Large intestine (tissue), 3 donors: Measurements from ENCODE around the gene OBSCN. TPM values are rescaled to one million over a fixed set of nuclear protein-coding genes. Genes with fewer than 3 reads are reported as not detected.

Experiments used
- DNase-seq, 2 donors: peaks; one replicate each; pipeline versions ENCODE4 v3.0.0 to v3.0.0-alpha.2; 2013
- H3K27ac ChIP-seq: one replicate; pipeline ENCODE4 v1.5.1; 2013; ENCODE audit warnings: low read length
- H3K27me3 ChIP-seq: 2 replicates; pipeline ENCODE4 v1.6.1; 2013; ENCODE audit warnings: low read length; ENCODE audit not compliant: control insufficient read depth, insufficient read depth
- H3K36me3 ChIP-seq: 2 replicates; pipeline ENCODE4 v1.6.1; 2013; ENCODE audit warnings: low read length; ENCODE audit not compliant: control insufficient read depth, insufficient read depth
- H3K4me1 ChIP-seq: one replicate; pipeline ENCODE4 v1.6.1; 2013; ENCODE audit warnings: low read length; ENCODE audit not compliant: control insufficient read depth, insufficient read depth
- H3K4me3 ChIP-seq: one replicate; pipeline ENCODE4 v1.5.1; 2013; ENCODE audit warnings: low read length
- H3K9me3 ChIP-seq: one replicate; pipeline ENCODE4 v1.6.1; 2013; ENCODE audit warnings: mild to moderate bottlenecking, low read depth, low read length, moderate library complexity; ENCODE audit not compliant: control insufficient read depth
- WGBS: methylation state at CpG from one replicate; pipeline ENCODE4 v1.1.5; 2013; ENCODE audit warnings: low lambda C conversion rate; ENCODE audit not compliant: insufficient coverage; 5-methylcytosine and 5-hydroxymethylcytosine counted together
- polyA plus RNA-seq: library from polyadenylated mRNA; unstranded; fragments of 120-200 nt; gene quantifications from one replicate; pipeline ENCODE4 v1.2.1, GENCODE V29; 2013

Gene OBSCN
- polyA plus RNA-seq, 1 donor = 58.9 TPM

- no peaks in the 10 kb centered on the region for H3K4me1 ChIP-seq
- WGBS = no CpG with 5 or more reads among the region's 17 CpGs
- DNase-seq = no peak
- no peaks in the 10 kb centered on the region for H3K9me3 ChIP-seq
- no peak overlapping the region for H3K27ac ChIP-seq
- H3K36me3 ChIP-seq = peaks cover 12% of the 10 kb centered on the region
- H3K27me3 ChIP-seq = no peaks in the 10 kb centered on the region
- no peak overlapping the region for H3K4me3 ChIP-seq
Observed at GRCh38 chr1:228332797-228333738, 125.2 kb downstream of the OBSCN start.

- WGBS = no CpG with 5 or more reads among the region's 10 CpGs
Observed at GRCh38 chr1:228333739-228334115, 125.9 kb downstream of the OBSCN start.

GRCh38 chr1:228334226-228334935 lies 126.5 kb downstream of the OBSCN start:
- Histone ChIP-seq H3K9me3 (no peaks in the 10 kb centered on the region), H3K4me3 (no peak overlapping the region), H3K4me1 (no peaks in the 10 kb centered on the region), H3K27me3 (no peaks in the 10 kb centered on the region), H3K36me3 (peaks cover 18% of the 10 kb centered on the region), H3K27ac (no peak overlapping the region)
- DNase-seq = no peak
- WGBS = no CpG with 5 or more reads among the region's 22 CpGs

More at GRCh38 chr1:228333739-228334115, 125.9 kb downstream of the OBSCN start:
- Histone ChIP-seq H3K4me3 (no peak overlapping the region), H3K36me3 (peaks cover 13% of the 10 kb centered on the region), H3K27ac (no peak overlapping the region), H3K4me1 (no peaks in the 10 kb centered on the region), H3K9me3 (no peaks in the 10 kb centered on the region), H3K27me3 (no peaks in the 10 kb centered on the region)
- no peak for DNase-seq

- no CpG with 5 or more reads among the region's 18 CpGs for WGBS
- no peak overlapping the region for H3K27ac ChIP-seq
- H3K36me3 ChIP-seq = peaks cover 21% of the 10 kb centered on the region
- H3K4me3 ChIP-seq = no peak overlapping the region
- no peaks in the 10 kb centered on the region for H3K4me1 ChIP-seq
- H3K9me3 ChIP-seq = no peaks in the 10 kb centered on the region
- DNase-seq = no peak
- no peaks in the 10 kb centered on the region for H3K27me3 ChIP-seq
Observed at GRCh38 chr1:228334954-228335353, 127.1 kb downstream of the OBSCN start.

- H3K36me3 ChIP-seq = peaks cover 21% of the 10 kb centered on the region
- WGBS = no CpG with 5 or more reads among the region's 15 CpGs
- H3K9me3 ChIP-seq = no peaks in the 10 kb centered on the region
- H3K4me3 ChIP-seq = no peak overlapping the region
- DNase-seq = no peak
- H3K27ac ChIP-seq = no peak overlapping the region
- H3K4me1 ChIP-seq = no peaks in the 10 kb centered on the region
- no peaks in the 10 kb centered on the region for H3K27me3 ChIP-seq
Observed at GRCh38 chr1:228335406-228336307, 127.8 kb downstream of the OBSCN start.

- Histone ChIP-seq H3K27me3 (no peaks in the 10 kb centered on the region), H3K9me3 (no peaks in the 10 kb centered on the region), H3K4me3 (no peak overlapping the region), H3K36me3 (peaks cover 21% of the 10 kb centered on the region), H3K4me1 (no peaks in the 10 kb centered on the region), H3K27ac (no peak overlapping the region)
- DNase-seq = no peak
- no CpG with 5 or more reads among the region's 18 CpGs for WGBS
Observed at GRCh38 chr1:228336308-228337030, 128.6 kb downstream of the OBSCN start.

GRCh38 chr1:228337031-228337564 lies 129.3 kb downstream of the OBSCN start:
- Histone ChIP-seq H3K27me3 (no peaks in the 10 kb centered on the region), H3K4me3 (no peak overlapping the region), H3K36me3 (peaks cover 21% of the 10 kb centered on the region), H3K4me1 (no peaks in the 10 kb centered on the region), H3K9me3 (no peaks in the 10 kb centered on the region), H3K27ac (no peak overlapping the region)
- no CpG with 5 or more reads among the region's 15 CpGs for WGBS
- DNase-seq = no peak

GRCh38 chr1:228337711-228338520 lies 130.1 kb downstream of the OBSCN start:
- Histone ChIP-seq H3K27me3 (no peaks in the 10 kb centered on the region), H3K27ac (no peak overlapping the region), H3K36me3 (peaks cover 21% of the 10 kb centered on the region), H3K4me1 (no peaks in the 10 kb centered on the region), H3K4me3 (no peak overlapping the region), H3K9me3 (no peaks in the 10 kb centered on the region)
- WGBS = no CpG with 5 or more reads among the region's 26 CpGs
- no peak for DNase-seq

- Histone ChIP-seq H3K27ac (no peak overlapping the region), H3K9me3 (no peaks in the 10 kb centered on the region), H3K4me3 (no peak overlapping the region), H3K36me3 (peaks cover 19% of the 10 kb centered on the region), H3K27me3 (no peaks in the 10 kb centered on the region), H3K4me1 (no peaks in the 10 kb centered on the region)
- WGBS = no CpG with 5 or more reads among the region's 21 CpGs
- DNase-seq = no peak
Observed at GRCh38 chr1:228338521-228339051, 130.7 kb downstream of the OBSCN start.
